Tongue (tissue), 2 donors: ENCODE data around the gene C1QTNF8. TPM values are rescaled to one million over a fixed set of nuclear protein-coding genes. Genes with fewer than 3 reads are reported as not detected.
A peak's percentile ranks its signal among the peaks of the same experiment; 100 is the strongest.

Source experiments
- DNase-seq: peaks from one replicate; pipeline ENCODE4 v3.0.0-alpha.2; 2015
- total RNA-seq: library from RNA; depleted of rRNA; stranded (reverse); fragments of >200 nt; gene quantifications from one replicate; pipeline ENCODE4 v1.2.3, GENCODE V29; 2014

Gene C1QTNF8
- total RNA-seq, 1 donor from 2014 or later, result not detected

GRCh38 chr16:1127971-1128715 lies 32.1 kb upstream of the C1QTNF8 start:
- DNase-seq, result no peak

GRCh38 chr16:1127101-1127500 lies 31.1 kb upstream of the C1QTNF8 start:
- no peak for DNase-seq

- DNase-seq, result no peak
These were observed 30.5 kb upstream of the C1QTNF8 start for GRCh38 chr16:1126586-1126985.

GRCh38 chr16:1126044-1126443 lies 30.0 kb upstream of the C1QTNF8 start:
- DNase-seq, result no peak

- peak; percentile 73 for DNase-seq
These were observed 29.4 kb upstream of the C1QTNF8 start for GRCh38 chr16:1125471-1125870.

GRCh38 chr16:1124795-1125194 lies 28.8 kb upstream of the C1QTNF8 start:
- no peak for DNase-seq

- no peak for DNase-seq
These were observed 28.2 kb upstream of the C1QTNF8 start for GRCh38 chr16:1124291-1124690.

GRCh38 chr16:1123525-1124230 lies 27.6 kb upstream of the C1QTNF8 start:
- DNase-seq, result no peak

GRCh38 chr16:1122398-1122765 lies 26.3 kb upstream of the C1QTNF8 start:
- DNase-seq, result no peak

GRCh38 chr16:1121601-1122397 lies 25.8 kb upstream of the C1QTNF8 start:
- no peak for DNase-seq

GRCh38 chr16:1121009-1121408 lies 25.0 kb upstream of the C1QTNF8 start:
- DNase-seq, result no peak

GRCh38 chr16:1120577-1120941 lies 24.5 kb upstream of the C1QTNF8 start:
- DNase-seq, result no peak

- no peak for DNase-seq
These were observed 23.9 kb upstream of the C1QTNF8 start for GRCh38 chr16:1119766-1120576.

GRCh38 chr16:1119129-1119528 lies 23.1 kb upstream of the C1QTNF8 start:
- no peak for DNase-seq

- DNase-seq, result no peak
These were observed 21.9 kb upstream of the C1QTNF8 start for GRCh38 chr16:1117926-1118325.

GRCh38 chr16:1117176-1117900 lies 21.3 kb upstream of the C1QTNF8 start:
- peak; percentile 52 for DNase-seq

GRCh38 chr16:1116693-1117077 lies 20.6 kb upstream of the C1QTNF8 start:
- DNase-seq, result no peak

GRCh38 chr16:1113889-1114526 lies 18.0 kb upstream of the C1QTNF8 start:
- DNase-seq, result no peak

GRCh38 chr16:1113489-1113888 lies 17.4 kb upstream of the C1QTNF8 start:
- no peak for DNase-seq

- no peak for DNase-seq
These were observed 16.6 kb upstream of the C1QTNF8 start for GRCh38 chr16:1112506-1113184.

- DNase-seq, result no peak
These were observed 13.6 kb upstream of the C1QTNF8 start for GRCh38 chr16:1109648-1110047.
